GM23338 (cell line): ENCODE results near the gene PSMC3. TPM values are rescaled to one million over a fixed set of nuclear protein-coding genes. Genes with fewer than 3 reads are reported as not detected.

Experiments
- ATAC-seq: fragments of 200-7000 bp; cut with Tn5 transposase; 3 replicates; pipeline ENCODE4 v1.9.1; 2020
- DNase-seq: peaks from one replicate; pipeline ENCODE4 v3.0.0-alpha.2; 2015; ENCODE audit warnings: low spot score
- H2AFZ ChIP-seq: fragments of 200-600 bp; sonication (generic); 2 replicates; pipeline ENCODE4 v1.8.0; 2016; ENCODE audit warnings: antibody characterized with exemption, mild to moderate bottlenecking, moderate library complexity
- H3F3A ChIP-seq: fragments of 200-600 bp; sonication (generic); replicated peaks from 2 replicates; pipeline ENCODE4 v1.8.0; 2017; ENCODE audit warnings: antibody characterized with exemption, mixed run types, low read depth
- H3K27ac ChIP-seq: fragments of 200-600 bp; sonication (generic); 2 replicates; pipeline ENCODE4 v1.6.1; 2016; ENCODE audit warnings: low read depth
- H3K27me3 ChIP-seq: fragments of 200-600 bp; sonication (generic); 2 replicates; pipeline ENCODE4 v1.8.0; 2016; ENCODE audit warnings: mild to moderate bottlenecking, mixed run types, moderate library complexity; ENCODE audit not compliant: insufficient read depth
- H3K36me3 ChIP-seq: fragments of 200-600 bp; sonication (generic); 2 replicates; pipeline ENCODE4 v1.8.0; 2016; ENCODE audit warnings: mild to moderate bottlenecking; ENCODE audit not compliant: insufficient read depth
- H3K4me1 ChIP-seq: fragments of 200-600 bp; sonication (generic); 2 replicates; pipeline ENCODE4 v1.8.0; 2016; ENCODE audit warnings: mild to moderate bottlenecking, moderate library complexity; ENCODE audit not compliant: insufficient read depth
- H3K4me2 ChIP-seq: fragments of 200-600 bp; sonication (generic); 2 replicates; pipeline ENCODE4 v1.7.1; 2017; ENCODE audit warnings: mixed run types
- H3K4me3 ChIP-seq: fragments of 200-600 bp; sonication (generic); 2 replicates; pipeline ENCODE4 v1.6.1; 2016; ENCODE audit warnings: mixed run types
- H3K79me2 ChIP-seq: fragments of 200-600 bp; sonication (generic); replicated peaks from 2 replicates; pipeline ENCODE4 v1.8.0; 2017; ENCODE audit warnings: mild to moderate bottlenecking; ENCODE audit not compliant: insufficient read depth
- H3K9me2 ChIP-seq: fragments of 200-600 bp; sonication (generic); 2 replicates; pipeline ENCODE4 v1.8.0; 2017; ENCODE audit not compliant: insufficient read depth
- H4K20me1 ChIP-seq: fragments of 200-600 bp; sonication (generic); replicated peaks from 2 replicates; pipeline ENCODE4 v1.8.0; 2017; ENCODE audit warnings: mild to moderate bottlenecking; ENCODE audit not compliant: insufficient read depth
- H3K27ac Mint-ChIP-seq: 2 replicates; pipeline ENCODE4 v1.8.0; 2020; ENCODE audit warnings: inconsistent platforms, mild to moderate bottlenecking, moderate library complexity, mixed read lengths
- H3K27me3 Mint-ChIP-seq: 3 replicates; pipeline ENCODE4 v1.8.0; 2022; ENCODE audit warnings: low read depth, mild to moderate bottlenecking, moderate library complexity, mixed read lengths, inconsistent platforms; ENCODE audit not compliant: insufficient read depth, poor library complexity
- H3K36me3 Mint-ChIP-seq: 3 replicates; pipeline ENCODE4 v1.8.0; 2021; ENCODE audit warnings: low read depth, mild to moderate bottlenecking, inconsistent platforms, moderate library complexity, mixed read lengths
- H3K4me1 Mint-ChIP-seq: 3 replicates; pipeline ENCODE4 v1.8.0; 2020; ENCODE audit warnings: mild to moderate bottlenecking, inconsistent platforms, mixed read lengths
- H3K4me3 Mint-ChIP-seq: 3 replicates; pipeline ENCODE4 v1.8.0; 2021; ENCODE audit warnings: moderate library complexity, mild to moderate bottlenecking, inconsistent platforms, mixed read lengths
- H3K9me3 Mint-ChIP-seq: 3 replicates; pipeline ENCODE4 v1.8.0; 2020; ENCODE audit warnings: moderate library complexity, mild to moderate bottlenecking, inconsistent platforms, mixed read lengths
- CREB1 ChIP-seq: fragments of 250-450 bp; sonication (Bioruptor Pico); IDR thresholded peaks from 2 replicates; pipeline ENCODE4 v1.5.0; 2020; ENCODE audit warnings: low read depth, mild to moderate bottlenecking, moderate library complexity
- CTCF ChIP-seq, 2 experiments: fragments of 200-600 bp in 1 of 2; sonication (generic) in 1 of 2; conservative IDR thresholded peaks; 2 replicates each; pipeline versions ENCODE4 v1.5.1 to v1.6.1; 2016 to 2017; ENCODE audit warnings: antibody characterized with exemption in 2 of 2, low read depth in 2 of 2, mild to moderate bottlenecking in 2 of 2, moderate library complexity in 1 of 2
- ETS1 ChIP-seq: IDR thresholded peaks from 2 replicates; pipeline ENCODE4 v1.6.1; 2016; ENCODE audit warnings: antibody characterized with exemption
- EZH2 ChIP-seq: fragments of 200-600 bp; sonication (generic); IDR thresholded peaks from one replicate; pipeline ENCODE4 v1.8.0; 2017; ENCODE audit warnings: antibody characterized with exemption, mild to moderate bottlenecking, low read depth; ENCODE audit not compliant: unreplicated experiment
- JUNB ChIP-seq: IDR thresholded peaks from one replicate; pipeline ENCODE4 v1.6.1; 2016; ENCODE audit warnings: antibody characterized with exemption; ENCODE audit not compliant: unreplicated experiment
- POLR2AphosphoS5 ChIP-seq: IDR thresholded peaks from 2 replicates; pipeline ENCODE4 v1.6.1; 2016; ENCODE audit warnings: antibody characterized with exemption, low read depth
- REST ChIP-seq: IDR thresholded peaks from one replicate; pipeline ENCODE4 v1.6.1; 2018; ENCODE audit warnings: antibody characterized with exemption; ENCODE audit not compliant: unreplicated experiment
- STAT1 ChIP-seq: IDR thresholded peaks from one replicate; pipeline ENCODE4 v1.6.1; 2016; ENCODE audit warnings: antibody characterized with exemption; ENCODE audit not compliant: unreplicated experiment
- ZNF114 ChIP-seq: fragments of 250-450 bp; sonication (Bioruptor Pico); IDR thresholded peaks from 2 replicates; pipeline ENCODE4 v1.5.0; 2020; ENCODE audit warnings: mild to moderate bottlenecking, moderate library complexity
- ZNF331 ChIP-seq: fragments of 250-450 bp; sonication (Bioruptor Pico); IDR thresholded peaks from 2 replicates; pipeline ENCODE4 v1.5.0; 2020; ENCODE audit warnings: low read depth, mild to moderate bottlenecking, moderate library complexity
- ZNF462 ChIP-seq: fragments of 250-450 bp; sonication (Bioruptor Pico); IDR thresholded peaks from 2 replicates; pipeline ENCODE4 v1.5.0; 2020; ENCODE audit warnings: mild to moderate bottlenecking, moderate library complexity
- polyA plus RNA-seq: library from polyadenylated mRNA; unstranded; fragments of >200 nt; fragmentation: Nextera tagmentation; extraction: Ambion mirVana; gene quantifications from 2 replicates; pipeline ENCODE4 v1.2.1, GENCODE V29; 2016
- total RNA-seq: library from RNA; depleted of rRNA; stranded (reverse); fragments of >200 nt; shearing (Covaris generic); gene quantifications from 2 replicates; pipeline ENCODE4 v1.2.3, GENCODE V29; 2014

Gene PSMC3
- total and polyA plus RNA-seq, 2 experiments from 2014 or later: 147 to 190 TPM

- Histone ChIP-seq H3K79me2 (no peaks in the 10 kb centered on the region), H3K4me3 (no peak overlapping the region), H2AFZ (no peak overlapping the region), H3K9me2 (no peaks in the 10 kb centered on the region), H3K36me3 (no peaks in the 10 kb centered on the region), H3K4me2 (no peak overlapping the region), H3F3A (no peaks in the 10 kb centered on the region), H3K27me3 (no peaks in the 10 kb centered on the region), H3K27ac (no peak overlapping the region), H4K20me1 (no peaks in the 10 kb centered on the region), H3K4me1 (no peaks in the 10 kb centered on the region)
- no peak for TF ChIP-seq ETS1
- TF ChIP-seq POLR2AphosphoS5: no peak
- TF ChIP-seq EZH2: no peak
- TF ChIP-seq REST: no peak
- no peak for TF ChIP-seq CTCF (conservative IDR thresholded peaks at IDR 0.05; ENCODE audit: low read depth in 2 of 2)
- TF ChIP-seq STAT1: no peak
- no peak for TF ChIP-seq ZNF331 (CRISPR knock-in tag)
- TF ChIP-seq ZNF462 (CRISPR knock-in tag): no peak
- no peak for TF ChIP-seq CREB1 (CRISPR knock-in tag)
- no peak for TF ChIP-seq ZNF114 (CRISPR knock-in tag)
- TF ChIP-seq JUNB: no peak
- Mint-ChIP-seq H3K27me3 (peaks cover 2% of the 10 kb centered on the region), H3K36me3 (no peaks in the 10 kb centered on the region), H3K27ac (no peak overlapping the region), H3K4me1 (no peaks in the 10 kb centered on the region), H3K9me3 (no peaks in the 10 kb centered on the region; the same call in 2 of the 3 replicates), H3K4me3 (no peak overlapping the region)
- DNase-seq (no peak), ATAC-seq (no peak)
These were observed 56.6 kb downstream of the PSMC3 start for GRCh38 chr11:47369676-47370075.
